GM15510 (cell line): ENCODE data around the gene LRRN2.

ENCODE experiments used
- POLR2A ChIP-seq: IDR thresholded peaks from 3 replicates; pipeline ENCODE4 v1.6.1; 2011; ENCODE audit warnings: borderline replicate concordance; ENCODE audit not compliant: insufficient read length; ENCODE audit errors: extremely low read depth

LRRN2 gene

DNA sequence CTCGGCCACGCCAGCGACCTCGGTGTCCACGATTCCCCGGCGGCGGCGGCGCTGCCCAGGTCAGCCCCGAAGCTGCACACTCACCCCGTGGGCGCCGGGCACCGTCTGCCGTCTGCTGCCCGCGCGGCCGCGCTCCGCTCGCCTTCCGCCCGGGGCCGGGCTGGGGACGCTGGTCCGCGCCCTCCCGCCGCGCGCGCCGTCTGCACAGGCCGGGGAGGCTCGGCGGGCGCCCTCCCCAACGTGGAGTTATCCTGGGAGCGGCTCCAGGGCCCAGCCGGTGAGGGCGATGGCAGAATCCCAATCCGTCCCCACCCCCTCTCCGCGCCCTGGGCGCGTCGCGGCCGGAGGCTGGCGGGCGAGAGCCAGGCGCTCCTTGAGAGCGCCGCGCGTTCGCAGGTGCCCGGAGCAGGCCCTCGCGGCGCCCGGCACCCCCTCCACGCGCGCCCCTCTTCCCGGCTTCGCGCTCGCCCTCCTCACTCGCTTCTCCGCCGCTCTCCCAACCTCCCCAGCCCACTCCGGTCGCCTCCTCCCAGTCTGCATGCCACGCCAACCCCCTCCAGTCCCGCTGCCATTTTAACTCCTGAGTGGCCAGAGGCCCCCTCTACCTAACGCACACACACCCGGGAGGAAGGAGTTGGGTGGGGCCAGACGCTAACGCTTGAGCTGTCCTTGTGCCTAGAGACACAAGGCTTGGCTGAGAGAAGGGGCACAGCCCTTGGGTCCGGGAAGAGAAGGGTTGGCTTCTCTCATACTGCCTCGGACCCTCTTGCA is at the start of gene LRRN2:
Gene LRRN2 (minus strand): TSS at position 503 of the 771 bp plus-strand sequence. CDS start 65,746 bp downstream, outside the sequence.
- TF ChIP-seq POLR2A: no peak

DNA sequence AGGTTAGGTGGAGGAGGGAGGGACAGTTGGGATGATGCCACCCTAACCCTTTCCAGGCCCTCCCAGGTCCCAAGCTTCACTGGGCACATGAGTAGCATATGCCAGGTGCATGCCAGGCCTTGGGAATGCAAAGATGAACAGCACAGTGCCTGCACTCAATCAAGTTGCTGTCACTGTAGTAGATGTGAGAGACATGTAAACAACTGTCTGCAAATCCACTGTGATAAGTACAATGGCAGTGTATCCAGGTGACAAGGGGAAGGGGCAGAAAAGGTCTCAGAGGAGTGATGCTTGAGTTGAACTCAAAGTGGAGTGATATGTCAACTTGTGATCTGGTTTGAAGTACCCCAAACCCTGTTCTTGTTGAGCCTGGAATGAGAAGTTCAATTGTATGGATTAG is 49.5 kb upstream of the LRRN2 start:
- no peak for TF ChIP-seq POLR2A

DNA sequence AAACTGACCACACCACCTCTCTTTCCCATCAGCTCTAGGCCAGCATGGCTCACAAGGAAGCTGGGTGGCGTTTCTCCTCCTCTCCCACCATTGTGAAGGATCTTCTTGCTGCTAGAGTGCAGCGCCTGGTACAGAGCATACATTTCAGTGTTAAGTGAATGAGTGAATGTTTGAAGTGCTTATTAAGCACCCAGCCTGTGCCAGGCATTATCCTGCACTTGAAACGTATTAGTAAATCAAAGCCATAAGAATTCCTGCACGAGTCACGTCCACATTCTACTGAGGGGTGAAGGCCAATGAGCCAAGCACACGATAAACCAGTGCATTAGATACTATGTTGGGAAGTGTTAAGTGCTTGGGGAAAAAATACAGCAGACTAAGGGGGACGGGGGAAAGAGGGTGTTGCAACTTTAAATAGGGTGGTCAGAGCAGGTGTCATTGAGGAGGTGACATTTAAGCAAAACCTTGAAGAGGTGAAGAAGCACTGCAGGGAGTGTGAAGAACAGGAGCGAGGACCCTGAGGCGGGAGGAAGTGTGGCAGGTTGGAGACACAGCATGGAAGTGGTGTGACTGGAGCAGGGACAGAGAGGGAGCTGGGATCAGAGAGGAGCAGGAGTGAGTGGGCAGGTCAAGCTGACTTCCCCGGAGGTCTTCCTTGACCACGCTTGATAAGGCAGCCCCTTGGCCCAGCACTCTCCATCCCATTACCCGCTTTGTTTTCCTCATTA is 48.5 kb upstream of the LRRN2 start:
- no peak for TF ChIP-seq POLR2A

DNA sequence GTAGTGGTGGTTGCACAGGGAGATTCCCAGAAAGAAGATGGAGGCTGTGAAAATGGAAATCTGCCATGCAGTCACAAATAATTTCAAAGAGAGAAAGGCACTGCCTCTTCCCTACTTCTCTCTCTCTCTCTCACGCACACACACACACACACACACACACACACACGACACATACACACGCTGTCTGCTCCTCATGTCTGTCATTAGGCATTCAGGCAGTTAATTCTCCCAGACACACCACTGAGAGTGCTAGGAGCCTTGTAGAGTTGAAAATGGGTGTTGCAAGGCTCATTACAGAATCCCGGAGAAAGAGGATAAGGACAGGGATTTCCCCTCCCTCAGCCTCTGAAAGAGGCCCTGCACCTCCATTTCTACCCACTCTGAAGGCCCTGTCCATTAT is 47.8 kb upstream of the LRRN2 start:
- no peak for TF ChIP-seq POLR2A

DNA sequence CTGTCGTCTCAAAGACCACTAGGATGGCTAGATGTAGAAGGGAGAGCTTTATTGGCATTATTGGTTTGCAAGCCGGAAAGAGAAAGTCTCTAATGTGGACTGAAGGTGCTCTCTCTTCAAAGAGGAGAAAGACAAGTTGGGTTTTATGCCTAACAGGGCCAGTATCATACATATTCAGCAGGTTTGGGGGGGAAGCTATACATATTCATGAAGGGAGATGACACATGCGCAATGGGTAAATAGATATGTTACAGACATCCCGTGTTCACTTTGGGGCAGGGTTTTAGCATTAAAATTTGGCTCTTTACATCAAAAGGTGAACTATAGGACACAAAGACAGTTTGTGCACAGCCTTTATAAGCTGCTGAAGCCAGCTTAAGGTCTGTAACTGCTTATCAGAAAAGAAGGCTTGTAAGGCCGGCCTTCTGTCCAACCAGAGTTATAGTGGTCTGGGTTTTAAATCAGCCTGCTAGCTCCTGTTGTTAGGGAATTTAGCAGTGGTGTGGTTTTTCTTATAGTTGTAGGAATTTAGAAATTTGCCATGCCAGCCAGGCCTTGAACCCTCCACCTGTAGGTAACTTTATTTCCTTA is 46.5 kb upstream of the LRRN2 start:
- no peak for TF ChIP-seq POLR2A

DNA sequence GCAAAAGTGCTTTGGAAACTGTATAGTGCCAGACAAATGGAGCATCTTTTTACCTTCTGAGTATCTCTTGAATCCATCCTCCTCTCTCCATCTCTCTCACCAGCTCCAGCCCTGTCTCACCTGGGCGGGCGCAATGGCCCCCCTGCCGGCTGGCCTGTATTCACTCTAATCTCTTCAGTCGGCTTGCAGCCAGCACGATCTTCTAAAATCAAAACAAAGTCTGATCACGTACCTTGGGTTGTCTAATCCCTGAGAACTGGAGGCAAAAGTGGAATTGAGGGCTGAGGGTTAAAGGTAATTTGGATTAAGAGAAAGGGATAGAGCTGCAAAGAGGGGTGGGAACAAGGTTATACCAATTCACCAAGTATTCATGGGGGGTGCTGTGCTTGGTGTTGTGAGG is 46.0 kb upstream of the LRRN2 start:
- TF ChIP-seq POLR2A: no peak

DNA sequence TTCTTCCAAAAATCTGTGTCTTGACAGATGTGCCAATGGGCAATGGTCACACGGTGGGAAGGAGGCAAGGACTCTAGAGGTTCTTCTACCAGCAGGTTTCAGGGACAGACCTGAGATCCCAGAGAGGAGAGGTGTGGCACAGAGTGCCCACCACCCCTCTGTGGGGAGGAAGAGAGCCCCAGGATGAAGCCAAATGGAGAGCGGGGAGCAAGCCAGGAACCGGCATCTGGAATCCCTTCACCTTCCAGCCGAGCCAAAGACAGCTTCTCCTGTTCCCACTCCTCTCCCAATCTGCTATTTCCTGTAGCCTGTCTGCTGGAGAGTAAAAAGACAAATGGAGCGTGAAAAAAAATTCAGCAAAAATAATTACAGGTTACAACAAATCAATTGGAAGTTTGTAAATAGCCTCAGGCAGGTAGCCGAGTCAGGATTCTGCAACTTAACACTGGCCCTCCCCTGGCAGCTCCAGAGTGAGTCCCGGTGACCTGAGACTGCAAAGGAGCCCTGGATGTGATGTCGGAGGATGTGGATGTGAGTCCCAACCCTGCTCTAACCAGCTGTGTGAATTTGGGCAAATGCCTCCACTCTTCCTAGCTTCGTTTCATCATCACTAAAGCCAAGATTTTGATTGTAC is 45.4 kb upstream of the LRRN2 start:
- TF ChIP-seq POLR2A: no peak

DNA sequence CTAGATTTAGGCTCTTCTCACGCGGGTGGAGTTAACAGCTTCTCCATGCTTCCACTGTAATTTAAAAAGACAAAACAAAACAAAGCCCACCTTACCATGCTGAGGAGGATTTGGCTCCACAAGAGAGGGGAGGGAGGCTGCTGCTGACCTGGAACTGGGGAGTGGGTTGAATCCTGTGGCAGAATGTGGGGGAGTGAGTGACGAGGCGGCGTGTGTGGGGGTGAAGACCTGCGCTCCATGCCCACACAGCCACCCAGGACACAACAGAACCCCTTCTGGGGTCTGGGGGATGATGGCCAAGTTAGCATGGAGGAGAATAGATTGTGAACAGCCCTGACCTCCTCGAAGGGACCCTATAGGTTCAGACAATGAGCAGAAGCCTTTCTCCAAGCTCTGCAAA is 44.0 kb upstream of the LRRN2 start:
- no peak for TF ChIP-seq POLR2A

DNA sequence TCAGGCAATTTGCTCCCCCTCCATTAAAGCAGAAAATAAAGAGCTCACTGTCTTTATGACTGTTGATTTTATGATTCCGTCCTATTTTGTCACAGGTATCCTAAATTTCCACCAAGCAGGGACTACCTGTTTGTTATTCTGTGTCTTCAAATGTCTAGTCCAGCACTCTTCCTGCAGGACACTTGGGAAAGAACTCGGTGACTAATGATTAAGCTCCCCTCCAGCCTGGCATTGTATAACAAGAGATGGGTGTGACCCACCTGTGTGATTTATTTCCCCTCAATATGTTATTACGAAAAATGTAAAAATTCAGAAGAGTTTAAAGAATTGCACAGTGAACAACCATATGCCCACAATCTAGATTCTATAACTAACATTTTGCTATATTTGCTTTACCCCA is 42.9 kb upstream of the LRRN2 start:
- TF ChIP-seq POLR2A: no peak

DNA sequence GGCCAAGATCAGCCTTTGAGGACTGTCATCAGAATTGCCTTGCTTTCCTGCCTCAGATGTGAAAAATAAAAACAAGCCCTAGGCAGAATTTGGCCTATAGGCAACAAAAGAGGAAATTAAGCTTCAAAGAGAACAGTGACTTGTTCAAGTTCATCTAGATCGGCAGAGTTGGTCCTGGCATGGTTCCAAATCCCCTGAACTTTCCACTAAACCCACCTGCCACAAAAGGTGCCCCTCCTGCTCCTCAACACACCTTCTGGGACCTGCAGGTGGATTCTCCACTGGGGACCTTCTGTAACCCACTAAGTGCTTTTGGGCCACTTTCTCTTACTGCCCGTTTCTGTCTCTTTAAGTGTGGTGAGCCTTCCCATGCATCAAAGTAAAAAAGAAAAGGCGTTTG is 42.5 kb upstream of the LRRN2 start:
- no peak for TF ChIP-seq POLR2A

DNA sequence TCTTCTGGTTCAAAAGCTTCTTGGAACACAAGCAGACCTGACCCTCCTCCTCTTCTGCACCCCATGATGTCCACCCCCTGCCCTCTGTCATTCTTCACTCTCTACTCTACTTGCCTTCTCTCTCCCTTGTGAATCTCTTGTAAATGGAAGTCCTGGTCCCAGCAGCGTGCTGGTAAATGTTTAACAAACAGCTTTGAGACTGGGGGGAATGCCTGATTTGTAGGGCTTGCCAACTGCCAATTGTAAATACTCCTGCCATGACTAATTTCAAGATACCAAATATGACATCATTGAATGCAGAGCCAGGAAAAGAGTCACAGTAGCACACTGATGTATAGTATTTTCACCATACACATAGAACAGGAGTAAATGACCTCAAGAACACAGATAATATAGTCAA is 40.9 kb upstream of the LRRN2 start:
- no peak for TF ChIP-seq POLR2A

DNA sequence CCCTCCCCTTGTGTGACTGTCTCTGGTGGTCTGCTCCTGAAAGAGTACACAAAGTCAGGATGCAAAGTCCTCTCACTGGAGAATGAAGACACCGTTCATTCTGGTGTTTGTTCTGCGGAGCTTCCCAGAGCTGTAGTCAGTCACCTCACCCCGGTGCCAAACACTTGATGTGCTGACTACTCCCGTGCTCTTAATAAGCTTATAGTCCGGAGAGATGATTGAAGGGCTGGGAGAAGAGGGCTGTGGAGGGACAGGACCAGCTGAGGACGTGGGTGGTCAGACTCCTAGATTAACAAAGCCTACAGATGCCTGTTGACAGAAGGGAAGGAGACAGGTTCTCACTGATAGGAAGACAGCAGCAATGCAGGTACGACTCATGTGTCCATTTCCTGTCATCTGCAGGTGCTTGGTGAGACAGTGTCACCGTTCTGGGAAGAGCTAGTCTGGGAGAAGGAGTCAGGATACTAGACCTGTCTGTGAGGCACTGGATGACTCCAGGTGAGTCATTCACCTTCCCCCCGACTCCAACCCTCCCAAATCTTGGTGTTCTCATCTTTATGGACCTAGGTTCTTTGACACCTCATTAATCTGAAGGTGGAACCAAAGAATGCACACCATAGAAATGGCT is 40.4 kb upstream of the LRRN2 start:
- no peak for TF ChIP-seq POLR2A

DNA sequence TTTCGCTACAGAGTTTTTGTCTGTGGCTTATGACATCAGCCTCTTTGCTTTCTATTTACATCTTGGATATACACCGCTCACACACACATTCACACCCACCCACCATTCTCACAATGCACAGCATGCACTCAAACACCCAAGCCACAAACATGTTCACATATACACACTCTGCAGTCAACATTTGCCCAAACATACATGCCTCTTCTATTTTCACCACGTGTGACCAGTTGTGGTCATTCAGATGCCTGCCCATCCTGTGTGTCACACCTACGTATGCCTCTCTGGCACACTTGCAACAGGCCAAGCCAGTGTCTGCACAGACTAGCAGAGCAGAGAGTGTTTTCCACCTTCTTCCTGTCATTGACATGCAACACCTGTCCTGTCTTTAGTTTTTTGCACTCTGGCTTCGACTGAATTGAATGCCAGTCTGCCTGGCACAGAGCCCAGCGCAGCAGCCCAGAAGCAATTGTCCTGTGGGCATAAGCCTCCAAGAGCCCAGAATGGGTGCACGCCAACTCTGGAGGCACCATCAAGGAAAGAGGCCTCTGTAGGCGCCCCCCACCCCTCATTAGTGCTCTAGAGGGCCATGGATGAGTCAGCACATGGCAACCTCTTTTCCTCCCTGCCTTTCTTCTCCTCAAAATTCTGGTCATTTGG is 37.7 kb upstream of the LRRN2 start:
- TF ChIP-seq POLR2A: no peak

DNA sequence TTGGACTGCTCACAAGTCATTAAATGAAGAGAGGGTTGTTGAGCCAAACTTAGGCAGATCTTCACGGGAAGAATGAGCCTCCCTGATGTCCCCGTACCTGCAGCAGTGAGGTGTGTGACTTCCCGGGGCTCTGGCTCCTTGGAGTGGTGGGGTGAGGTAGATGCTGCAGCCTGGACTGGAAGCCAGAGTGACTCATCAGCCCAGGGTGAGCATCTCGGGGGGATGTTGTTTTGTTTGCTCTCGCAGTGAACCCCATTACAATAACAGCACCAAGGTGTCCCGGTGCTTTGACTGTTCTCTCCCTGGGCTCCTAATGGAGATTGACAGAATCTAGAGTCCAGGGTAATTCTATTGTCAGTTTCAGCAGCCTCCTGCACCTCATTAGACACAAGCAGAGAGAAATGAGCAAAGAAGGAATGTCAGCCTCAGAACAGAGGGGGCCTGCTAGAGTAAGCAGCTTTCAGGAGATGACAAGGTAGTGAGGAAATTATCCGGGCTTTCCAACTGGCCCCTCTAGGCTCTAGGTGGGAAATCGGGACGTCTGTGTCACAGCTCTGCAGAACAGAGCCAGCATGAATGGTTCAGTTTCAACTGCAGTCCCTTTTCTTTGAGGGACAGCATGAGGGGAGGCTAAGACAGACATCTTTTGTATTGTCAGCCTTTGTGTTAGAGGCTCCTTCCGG is 36.0 kb upstream of the LRRN2 start:
- no peak for TF ChIP-seq POLR2A
